Fibroblast of lung (primary cell): Measurements from ENCODE around the gene AGPAT4.

Experiments
- EZH2 ChIP-seq: IDR thresholded peaks from 2 replicates; pipeline ENCODE4 v1.5.1; 2012; ENCODE audit warnings: low read length, control low read depth, mild to moderate bottlenecking; ENCODE audit errors: missing control alignments
- TF ChIP-seq, protein P1 (sequence below), 2 donors: IDR thresholded peaks in 1 of 2; conservative IDR thresholded peaks in 1 of 2; 1 replicate in 1 of 2; 2 replicates in 1 of 2; pipeline ENCODE4 v1.5.1; 2011 to 2012; ENCODE audit warnings: low read length in 2 of 2, control low read depth in 1 of 2, inconsistent platforms in 1 of 2, low read depth in 1 of 2, mild to moderate bottlenecking in 1 of 2

DNA sequence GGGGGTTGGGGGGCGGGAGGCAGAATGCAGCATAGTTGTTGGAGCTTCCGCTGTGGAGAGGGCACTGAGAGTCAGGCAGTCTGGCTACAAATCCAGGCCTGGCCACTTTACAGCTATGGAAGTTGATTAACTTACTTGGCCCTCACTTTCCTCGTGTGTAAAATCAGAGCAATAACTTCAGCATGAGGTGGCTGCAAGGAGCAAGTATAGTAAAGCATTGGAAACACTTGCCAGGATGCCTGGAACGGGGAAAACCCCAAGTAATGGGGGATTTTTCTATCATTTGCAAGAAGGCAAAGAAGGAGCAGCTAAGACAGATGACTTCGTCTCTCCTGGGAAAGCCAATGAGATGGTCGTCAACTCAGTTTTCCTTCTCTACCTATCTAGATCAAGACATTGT, 35.8 kb downstream of the AGPAT4 start:
- TF ChIP-seq, protein P1, sequence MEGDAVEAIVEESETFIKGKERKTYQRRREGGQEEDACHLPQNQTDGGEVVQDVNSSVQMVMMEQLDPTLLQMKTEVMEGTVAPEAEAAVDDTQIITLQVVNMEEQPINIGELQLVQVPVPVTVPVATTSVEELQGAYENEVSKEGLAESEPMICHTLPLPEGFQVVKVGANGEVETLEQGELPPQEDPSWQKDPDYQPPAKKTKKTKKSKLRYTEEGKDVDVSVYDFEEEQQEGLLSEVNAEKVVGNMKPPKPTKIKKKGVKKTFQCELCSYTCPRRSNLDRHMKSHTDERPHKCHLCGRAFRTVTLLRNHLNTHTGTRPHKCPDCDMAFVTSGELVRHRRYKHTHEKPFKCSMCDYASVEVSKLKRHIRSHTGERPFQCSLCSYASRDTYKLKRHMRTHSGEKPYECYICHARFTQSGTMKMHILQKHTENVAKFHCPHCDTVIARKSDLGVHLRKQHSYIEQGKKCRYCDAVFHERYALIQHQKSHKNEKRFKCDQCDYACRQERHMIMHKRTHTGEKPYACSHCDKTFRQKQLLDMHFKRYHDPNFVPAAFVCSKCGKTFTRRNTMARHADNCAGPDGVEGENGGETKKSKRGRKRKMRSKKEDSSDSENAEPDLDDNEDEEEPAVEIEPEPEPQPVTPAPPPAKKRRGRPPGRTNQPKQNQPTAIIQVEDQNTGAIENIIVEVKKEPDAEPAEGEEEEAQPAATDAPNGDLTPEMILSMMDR (conservative IDR thresholded peaks at IDR 0.05 in 1 of 2, IDR thresholded peaks at IDR 0.05 in 1 of 2; ENCODE audit: low read depth in 1 of 2, low read length in 2 of 2): no peak
- TF ChIP-seq EZH2: no peak
